Measurements from ENCODE around the gene RHOT1.

RHOT1 gene

DNA sequence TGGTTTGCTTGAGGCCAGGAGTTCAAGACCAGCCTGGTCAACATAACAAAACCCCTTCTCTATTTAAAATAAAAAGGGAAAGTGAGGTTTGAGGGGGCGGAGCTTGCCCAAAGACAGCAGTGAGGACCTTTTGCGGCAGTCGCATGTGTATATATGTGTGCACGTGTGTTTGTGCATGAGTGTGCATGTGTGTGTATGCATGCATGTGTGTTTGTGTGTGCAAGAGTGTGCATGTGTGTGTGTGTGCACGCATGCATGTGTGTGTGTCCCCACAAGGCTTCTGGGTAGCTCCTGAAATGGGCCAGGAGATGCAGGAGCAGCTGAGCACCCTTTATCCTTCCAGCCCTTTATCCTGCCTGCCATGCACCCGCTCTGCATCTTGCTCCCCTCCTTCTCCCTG, 132.3 kb downstream of the RHOT1 start:
- no peak for DNase-seq

Data from stimulated activated CD4-positive, alpha-beta T cell treated with anti-CD3 and anti-CD28 coated beads, Interleukin-4, amount 100 ng/mL, for 1 hour (primary cell).